GM10266 (cell line): ENCODE data around the gene SIGLEC12.

Source experiments
- DNase-seq: peaks from one replicate; pipeline ENCODE4 v3.0.0; 2012; ENCODE audit errors: extremely low spot score
- TF ChIP-seq, protein P1 (sequence below): IDR thresholded peaks from 2 replicates; pipeline ENCODE4 v1.5.1; 2012; ENCODE audit warnings: mild to moderate bottlenecking, low read depth; ENCODE audit not compliant: control insufficient read depth, insufficient read depth; ENCODE audit errors: missing control alignments

SIGLEC12 gene

GRCh38 chr19:51479531-51480331 is 21.9 kb downstream of the SIGLEC12 start:
- TF ChIP-seq, protein P1, sequence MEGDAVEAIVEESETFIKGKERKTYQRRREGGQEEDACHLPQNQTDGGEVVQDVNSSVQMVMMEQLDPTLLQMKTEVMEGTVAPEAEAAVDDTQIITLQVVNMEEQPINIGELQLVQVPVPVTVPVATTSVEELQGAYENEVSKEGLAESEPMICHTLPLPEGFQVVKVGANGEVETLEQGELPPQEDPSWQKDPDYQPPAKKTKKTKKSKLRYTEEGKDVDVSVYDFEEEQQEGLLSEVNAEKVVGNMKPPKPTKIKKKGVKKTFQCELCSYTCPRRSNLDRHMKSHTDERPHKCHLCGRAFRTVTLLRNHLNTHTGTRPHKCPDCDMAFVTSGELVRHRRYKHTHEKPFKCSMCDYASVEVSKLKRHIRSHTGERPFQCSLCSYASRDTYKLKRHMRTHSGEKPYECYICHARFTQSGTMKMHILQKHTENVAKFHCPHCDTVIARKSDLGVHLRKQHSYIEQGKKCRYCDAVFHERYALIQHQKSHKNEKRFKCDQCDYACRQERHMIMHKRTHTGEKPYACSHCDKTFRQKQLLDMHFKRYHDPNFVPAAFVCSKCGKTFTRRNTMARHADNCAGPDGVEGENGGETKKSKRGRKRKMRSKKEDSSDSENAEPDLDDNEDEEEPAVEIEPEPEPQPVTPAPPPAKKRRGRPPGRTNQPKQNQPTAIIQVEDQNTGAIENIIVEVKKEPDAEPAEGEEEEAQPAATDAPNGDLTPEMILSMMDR, result no peak
- DNase-seq, result no peak

GRCh38 chr19:51478381-51479234 is 23.0 kb downstream of the SIGLEC12 start, which contains the start of gene CEACAM18:
TSS of gene CEACAM18 (plus strand) at chr19:51478539.
- DNase-seq, result no peak
- TF ChIP-seq, protein P1, result no peak

DNA sequence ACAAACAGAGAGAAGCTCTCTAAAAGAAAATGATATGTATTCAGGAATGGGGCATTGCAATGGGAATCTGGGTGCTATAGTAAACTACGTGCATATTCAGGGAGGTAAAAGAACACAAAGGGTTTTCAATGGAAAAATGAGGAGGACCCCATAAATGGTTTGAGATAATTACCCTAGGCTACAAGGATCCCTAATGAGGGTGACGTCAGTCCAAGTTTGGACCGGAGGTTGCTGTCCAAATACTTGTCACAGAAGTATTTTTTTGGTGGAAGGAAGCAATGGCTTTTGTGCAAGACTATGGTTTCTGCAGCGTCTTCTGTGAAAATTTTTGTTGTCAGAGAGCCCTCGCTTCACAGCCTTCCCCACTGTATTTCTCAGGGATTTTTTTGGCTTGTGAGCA is 24.3 kb downstream of the SIGLEC12 start:
- TF ChIP-seq, protein P1, result no peak
- no peak for DNase-seq

- DNase-seq, result no peak
- TF ChIP-seq, protein P1, result no peak
Observed at GRCh38 chr19:51476164-51476563, 25.4 kb downstream of the SIGLEC12 start.

DNA sequence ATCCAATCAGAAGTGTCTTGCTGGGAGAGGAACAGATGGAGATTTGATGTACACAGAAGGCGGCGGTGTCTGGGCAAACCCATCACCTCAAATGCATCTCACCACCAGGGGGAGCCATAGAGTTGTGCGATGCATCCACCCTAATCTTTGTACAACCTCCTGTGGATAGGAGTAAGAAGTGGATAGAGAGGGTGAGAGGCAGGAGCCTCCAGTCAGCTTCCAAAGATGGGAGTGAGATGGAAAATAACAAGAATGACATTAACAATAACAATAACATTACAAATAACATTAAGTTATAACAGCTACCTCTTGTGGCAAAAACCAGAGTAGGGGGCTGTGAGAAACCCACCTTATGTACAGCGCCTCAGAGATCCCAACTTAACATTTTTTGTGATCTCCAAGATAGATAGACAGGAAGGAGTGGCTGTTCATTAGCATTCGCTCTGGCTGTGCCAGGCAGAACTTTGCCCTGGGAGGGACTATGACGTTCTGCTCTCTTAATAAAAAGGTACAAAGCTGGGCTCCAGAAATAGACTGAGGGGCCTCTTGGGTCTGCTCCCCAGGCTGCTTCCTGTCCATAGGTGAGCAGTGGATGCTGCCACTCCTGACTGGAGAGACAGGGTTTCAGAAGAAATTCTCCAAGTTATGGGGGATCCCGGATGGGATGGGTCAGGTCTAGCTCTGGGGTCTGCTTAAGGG is 28.4 kb downstream of the SIGLEC12 start:
- peak; percentile 77 for DNase-seq
- TF ChIP-seq, protein P1, result peak; percentile 87

DNA sequence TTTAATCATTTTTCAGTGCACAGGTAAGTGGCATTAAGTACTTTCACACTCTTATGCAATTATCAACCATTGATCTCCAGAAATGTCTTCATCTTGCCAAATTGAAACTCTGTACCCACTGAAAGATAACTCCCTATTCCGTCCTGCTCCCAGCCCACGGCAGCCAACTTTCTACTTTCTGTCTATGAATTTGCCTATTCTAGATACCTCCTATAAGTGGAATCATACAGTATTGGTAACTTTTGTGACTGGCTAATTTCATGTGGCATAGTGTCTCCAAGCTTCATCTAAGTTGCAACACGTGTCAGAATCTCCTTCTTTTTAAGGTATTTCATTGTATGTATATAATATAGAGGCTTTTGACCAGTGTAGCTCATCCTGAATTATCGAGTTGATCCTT is 29.0 kb downstream of the SIGLEC12 start:
- DNase-seq, result no peak
- TF ChIP-seq, protein P1, result no peak
